Activated CD4-positive, alpha-beta T cell treated with anti-CD3 and anti-CD28 coated beads, Interleukin-10, Interleukin-2, amounts not matched to agents 100 ng/mL and 50 ng/mL, durations not matched to agents 16 hours and 8 hours (primary cell): ENCODE data around the gene OR8H3.
"Not testable (repeated sequence)": the region's sequence is repeated elsewhere in the genome, so short reads cannot be mapped to it uniquely, and the experiment has no call there.

ENCODE experiments used
- DNase-seq: peaks from one replicate; pipeline ENCODE4 v3.0.0-alpha.2; 2020

OR8H3 gene

DNA sequence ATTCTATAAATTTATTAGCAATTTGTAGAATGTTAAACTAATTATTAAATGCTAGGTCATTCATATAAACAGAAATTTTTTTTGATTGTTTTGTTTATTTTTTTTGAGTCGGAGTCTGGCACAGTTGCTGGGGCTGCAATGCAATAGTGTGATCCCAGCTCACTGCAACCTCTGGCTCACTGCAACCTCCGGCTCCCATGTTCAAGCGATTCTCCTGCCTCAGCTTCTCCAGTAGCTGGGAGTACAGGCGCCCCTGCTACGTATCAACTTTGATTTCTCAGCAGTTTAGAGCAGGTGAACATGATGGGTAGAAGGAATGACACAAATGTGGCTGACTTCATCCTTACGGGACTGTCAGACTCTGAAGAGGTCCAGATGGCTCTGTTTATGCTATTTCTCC, at the start of gene OR8H3:
TSS of gene OR8H3 (plus strand) at position 301 of the 400 bp plus-strand sequence. CDS start at position 301, 0 bp downstream.
- no peak for DNase-seq

GRCh38 chr11:56089697-56090096, 32.5 kb upstream of the OR8H3 start:
- DNase-seq = no peak

GRCh38 chr11:56093008-56093407, 29.2 kb upstream of the OR8H3 start, which contains the start of gene OR8I2:
Gene OR8I2 (plus strand): TSS chr11:56093308. CDS start chr11:56093308, 0 bp downstream.
- DNase-seq = no peak

DNA sequence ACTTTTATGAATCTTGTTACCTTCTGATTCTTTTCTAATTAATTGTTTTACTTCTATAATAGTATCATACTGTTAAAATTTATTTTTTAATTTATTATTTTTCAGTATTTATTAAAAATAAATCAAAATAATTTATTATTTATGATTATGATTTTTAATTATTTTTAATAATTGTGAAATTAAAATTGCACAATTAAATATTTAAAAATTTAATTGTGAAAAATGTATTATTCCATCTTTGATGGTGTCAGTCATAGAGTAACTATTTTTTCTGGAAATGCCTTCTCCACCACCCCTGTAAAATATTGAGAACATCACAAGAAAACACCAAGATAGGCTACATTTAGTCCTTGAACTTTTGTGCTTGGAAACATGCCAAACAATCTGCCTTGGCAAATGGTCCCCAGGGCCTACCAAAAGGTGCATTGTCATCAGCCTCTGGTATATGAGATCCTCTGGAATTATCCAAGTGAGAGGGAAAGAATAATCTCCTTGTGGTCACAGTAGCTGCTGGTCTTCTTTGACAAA, 18.9 kb upstream of the OR8H3 start, which contains the start of gene OR8H2:
TSS of gene OR8H2 (plus strand) at position 478 of the 528 bp plus-strand sequence. CDS start 1,356 bp downstream, outside the sequence.
- no peak for DNase-seq

DNA sequence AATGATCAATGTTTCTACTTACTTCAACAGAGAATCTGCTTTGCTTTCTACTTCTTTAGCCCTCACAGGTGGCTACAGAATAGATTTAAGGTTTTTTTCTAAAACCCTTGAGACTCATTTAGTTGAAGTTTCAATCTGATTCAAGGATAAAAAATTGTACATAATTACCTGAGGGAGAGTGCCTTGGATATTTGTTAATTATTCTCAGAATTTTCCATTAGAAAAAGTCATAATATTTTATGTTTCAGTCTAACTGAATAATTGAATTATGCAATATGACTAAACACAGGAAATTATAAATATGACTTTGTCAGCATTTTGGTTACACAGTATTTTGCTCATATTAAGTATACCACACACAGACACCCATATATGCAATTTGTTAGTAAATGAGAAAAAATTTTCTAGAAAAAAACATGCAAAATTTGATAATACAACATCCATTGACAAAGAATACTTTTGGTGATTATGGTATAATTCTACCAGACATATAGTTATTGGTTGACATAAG, 18.0 kb downstream of the OR8H3 start, which contains the start of gene OR8J3:
TSS of gene OR8J3 (minus strand) at position 51 of the 511 bp plus-strand sequence. CDS start 2,483 bp downstream, outside the sequence.
- no peak for DNase-seq

GRCh38 chr11:56143681-56144080, 21.5 kb downstream of the OR8H3 start:
- not testable (repeated sequence) for DNase-seq

GRCh38 chr11:56151376-56151775, 29.2 kb downstream of the OR8H3 start:
- DNase-seq = no peak

GRCh38 chr11:56152333-56152732, 30.2 kb downstream of the OR8H3 start:
- DNase-seq = no peak

DNA sequence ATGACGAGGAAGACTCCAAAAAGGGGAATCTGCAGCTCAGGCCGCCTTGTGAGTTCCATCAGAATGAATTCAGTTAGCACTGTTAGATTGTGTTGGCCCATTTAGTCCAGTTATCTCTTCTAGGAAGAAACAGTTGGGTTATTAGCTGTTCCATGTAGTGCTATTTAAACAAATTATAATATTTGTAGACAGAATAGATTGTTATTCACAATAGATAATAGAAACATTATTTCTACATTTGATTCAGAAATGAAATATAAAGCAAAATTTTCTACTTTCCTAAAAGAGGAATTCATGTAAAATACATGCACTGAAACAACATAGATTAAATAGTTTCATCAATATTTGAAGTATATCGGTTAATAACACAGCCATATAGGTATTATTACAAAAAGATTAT, 38.0 kb downstream of the OR8H3 start, which contains the start of gene OR8K5:
TSS of gene OR8K5 (minus strand) at position 101 of the 400 bp plus-strand sequence. CDS start at position 101, 0 bp downstream.
- DNase-seq = no peak

GRCh38 chr11:56163804-56164203, 41.6 kb downstream of the OR8H3 start:
- DNase-seq = no peak

- DNase-seq = no peak
Observed at GRCh38 chr11:56172256-56172830, 50.2 kb downstream of the OR8H3 start.
